ENCODE data around the gene ASNSD1.
"Not testable (repeated sequence)": the region's sequence is repeated elsewhere in the genome, so short reads cannot be mapped to it uniquely, and the experiment has no call there.

Gene ASNSD1

GRCh38 chr2:189646521-189646920, 14.7 kb upstream of the ASNSD1 start:
- no peak for DNase-seq (ENCODE audit: low read depth, low spot score)

- DNase-seq (ENCODE audit: low read depth, low spot score), result no peak
These were observed 12.3 kb upstream of the ASNSD1 start for GRCh38 chr2:189648846-189649509.

GRCh38 chr2:189651284-189651683, 10.0 kb upstream of the ASNSD1 start:
- no peak for DNase-seq (ENCODE audit: low read depth, low spot score)

GRCh38 chr2:189653464-189653863, 7.8 kb upstream of the ASNSD1 start:
- DNase-seq (ENCODE audit: low read depth, low spot score), result not testable (repeated sequence)

- DNase-seq (ENCODE audit: low read depth, low spot score), result no peak
These were observed 6.6 kb upstream of the ASNSD1 start for GRCh38 chr2:189654641-189655040.

GRCh38 chr2:189657867-189658266, 3.4 kb upstream of the ASNSD1 start:
- no peak for DNase-seq (ENCODE audit: low read depth, low spot score)

GRCh38 chr2:189658306-189659212, 2.7 kb upstream of the ASNSD1 start:
- DNase-seq (ENCODE audit: low read depth, low spot score), result no peak

- no peak for DNase-seq (ENCODE audit: low read depth, low spot score)
These were observed 1.5 kb upstream of the ASNSD1 start for GRCh38 chr2:189659734-189660133.

- no peak for DNase-seq (ENCODE audit: low read depth, low spot score)
These were observed 484 bp upstream of the ASNSD1 start for GRCh38 chr2:189660803-189661147.

- DNase-seq (ENCODE audit: low read depth, low spot score), result no peak
These were observed 680 bp downstream of the ASNSD1 start for GRCh38 chr2:189661957-189662321.

- DNase-seq (ENCODE audit: low read depth, low spot score), result no peak
These were observed 1.5 kb downstream of the ASNSD1 start for GRCh38 chr2:189662669-189663226.

GRCh38 chr2:189663319-189663718, 2.1 kb downstream of the ASNSD1 start:
- not testable (repeated sequence) for DNase-seq (ENCODE audit: low read depth, low spot score)

GRCh38 chr2:189669913-189670312, 8.7 kb downstream of the ASNSD1 start:
- no peak for DNase-seq (ENCODE audit: low read depth, low spot score)

- no peak for DNase-seq (ENCODE audit: low read depth, low spot score)
These were observed 12.6 kb downstream of the ASNSD1 start for GRCh38 chr2:189673661-189674373.

GRCh38 chr2:189674374-189675112, 13.3 kb downstream of the ASNSD1 start, which contains the start of gene ANKAR:
TSS of gene ANKAR (plus strand) at chr2:189674670. CDS start at chr2:189676491, 1,821 bp downstream.
- DNase-seq (ENCODE audit: low read depth, low spot score), result peak; percentile 59

GRCh38 chr2:189676471-189676870, 15.2 kb downstream of the ASNSD1 start:
- no peak for DNase-seq (ENCODE audit: low read depth, low spot score)

- DNase-seq (ENCODE audit: low read depth, low spot score), result no peak
These were observed 18.0 kb downstream of the ASNSD1 start for GRCh38 chr2:189679226-189679625.

- no peak for DNase-seq (ENCODE audit: low read depth, low spot score)
These were observed 19.9 kb downstream of the ASNSD1 start for GRCh38 chr2:189681203-189681602.

- DNase-seq (ENCODE audit: low read depth, low spot score), result no peak
These were observed 20.6 kb downstream of the ASNSD1 start for GRCh38 chr2:189681903-189682302.

GRCh38 chr2:189683348-189683747, 22.1 kb downstream of the ASNSD1 start:
- DNase-seq (ENCODE audit: low read depth, low spot score), result no peak

- DNase-seq (ENCODE audit: low read depth, low spot score), result no peak
These were observed 23.6 kb downstream of the ASNSD1 start for GRCh38 chr2:189684811-189685210.
